Measurements from ENCODE around the gene DNAJC3.

GRCh38 chr13:95793781-95794180 is 116.8 kb downstream of the DNAJC3 start:
- TF ChIP-seq CTCF (IDR thresholded peaks at IDR 0.05; ENCODE audit: low read depth, low read length, poor library complexity, severe bottlenecking) (no peak), EZH2phosphoT487 (IDR thresholded peaks at IDR 0.05; ENCODE audit: borderline replicate concordance, low read length) (no peak)

Measured in DOHH2 (cell line).